IMR-90 (cell line): ENCODE measurements around the gene CCDC61. TPM values are rescaled to one million over a fixed set of nuclear protein-coding genes. Genes with fewer than 3 reads are reported as not detected.

Source experiments
- ATAC-seq: fragments of 200-7000 bp; cut with Tn5 transposase; 2 replicates; pipeline ENCODE4 v1.9.1; 2020; ENCODE audit warnings: low read depth, mild to moderate bottlenecking, moderate library complexity
- BruUV-seq: library from RNA; stranded (reverse); fragments of 400-500 nt; replicated peaks from 2 replicates; lab custom pipeline; 2021; lab: Mats Ljungman, UMichigan
- CTCF ChIA-PET: fragments of 300-600 bp; formaldehyde crosslinking; extraction: SDS; loops from one replicate; lab custom pipeline; 2021; ENCODE audit warnings: antibody characterized with exemption; lab: Yijun Ruan, JAX
- POLR2A ChIA-PET: fragments of 300-600 bp; sonication (Branson Sonifier 250); formaldehyde crosslinking; loops from one replicate; lab custom pipeline; 2022; ENCODE audit warnings: antibody characterized with exemption; ENCODE audit not compliant: unreplicated experiment; lab: Charles Lee
- DNase-seq: peaks from one replicate; pipeline ENCODE4 v3.0.0; 2013
- H2AFZ ChIP-seq: replicated peaks from 2 replicates; pipeline ENCODE3; 2013; ENCODE audit warnings: low read length, mild to moderate bottlenecking; ENCODE audit not compliant: poor library complexity
- H2AK5ac ChIP-seq: 2 replicates; pipeline ENCODE4 v1.6.1; 2013; ENCODE audit warnings: low read depth, low read length, inconsistent platforms
- H2AK9ac ChIP-seq: replicated peaks from 2 replicates; pipeline ENCODE3; 2013; ENCODE audit warnings: mild to moderate bottlenecking, low read depth, low read length, moderate library complexity; ENCODE audit not compliant: poor library complexity
- H2BK120ac ChIP-seq: 2 replicates; pipeline ENCODE4 v1.6.1; 2013; ENCODE audit warnings: low read depth, low read length, inconsistent platforms
- H2BK15ac ChIP-seq: 3 replicates; pipeline ENCODE4 v1.6.1; 2013; ENCODE audit warnings: low read depth, low read length, inconsistent platforms
- H2BK20ac ChIP-seq: 2 replicates; pipeline ENCODE4 v1.6.1; 2013; ENCODE audit warnings: low read depth, mild to moderate bottlenecking, inconsistent platforms, low read length, moderate library complexity
- H2BK5ac ChIP-seq: 2 replicates; pipeline ENCODE4 v1.6.1; 2013; ENCODE audit warnings: mild to moderate bottlenecking, low read depth, low read length, inconsistent platforms; ENCODE audit not compliant: poor library complexity, severe bottlenecking
- H3K14ac ChIP-seq: replicated peaks from 2 replicates; pipeline ENCODE4 v1.6.1; 2013; ENCODE audit warnings: low read depth, low read length, inconsistent platforms
- H3K18ac ChIP-seq: 2 replicates; pipeline ENCODE4 v1.6.1; 2013; ENCODE audit warnings: low read depth, low read length, control low read depth
- H3K23ac ChIP-seq: 2 replicates; pipeline ENCODE4 v1.6.1; 2013; ENCODE audit warnings: low read depth, low read length, inconsistent platforms
- H3K27ac ChIP-seq: 2 replicates; pipeline ENCODE4 v1.5.1; 2013; ENCODE audit warnings: mild to moderate bottlenecking, control low read depth, low read length; ENCODE audit not compliant: insufficient read depth
- H3K27me3 ChIP-seq: 2 replicates; pipeline ENCODE4 v1.6.1; 2013; ENCODE audit warnings: low read length; ENCODE audit not compliant: control insufficient read depth, insufficient read depth
- H3K36me3 ChIP-seq: 2 replicates; pipeline ENCODE4 v1.6.1; 2013; ENCODE audit warnings: low read length, mixed read lengths; ENCODE audit not compliant: control insufficient read depth, insufficient read depth
- H3K4ac ChIP-seq: 2 replicates; pipeline ENCODE4 v1.6.1; 2013; ENCODE audit warnings: low read depth, low read length, inconsistent platforms
- H3K4me1 ChIP-seq: 2 replicates; pipeline ENCODE4 v1.6.1; 2013; ENCODE audit warnings: low read length, mixed read lengths; ENCODE audit not compliant: control insufficient read depth, insufficient read depth
- H3K4me2 ChIP-seq: 2 replicates; pipeline ENCODE4 v1.6.1; 2013; ENCODE audit warnings: low read depth, mild to moderate bottlenecking, control low read depth, low read length, moderate library complexity
- H3K4me3 ChIP-seq: 2 replicates; pipeline ENCODE4 v1.5.1; 2013; ENCODE audit warnings: low read depth, mild to moderate bottlenecking, control low read depth, low read length, moderate library complexity; ENCODE audit not compliant: insufficient read depth
- H3K56ac ChIP-seq: 2 replicates; pipeline ENCODE4 v1.6.1; 2013; ENCODE audit warnings: low read length, inconsistent platforms; ENCODE audit not compliant: insufficient read depth; ENCODE audit errors: extremely low read depth
- H3K79me1 ChIP-seq, 2 experiments: 2 replicates each; pipeline ENCODE4 v1.6.1; 2013; ENCODE audit warnings: low read length in 2 of 2, inconsistent platforms in 1 of 2, low read depth in 1 of 2
- H3K9ac ChIP-seq: 2 replicates; pipeline ENCODE4 v1.6.1; 2013; ENCODE audit warnings: low read depth, low read length, control low read depth
- H3K9me1 ChIP-seq: 2 replicates; pipeline ENCODE4 v1.6.1; 2013; ENCODE audit warnings: low read length, inconsistent platforms; ENCODE audit not compliant: insufficient read depth
- H3K9me3 ChIP-seq: 2 replicates; pipeline ENCODE4 v1.6.1; 2013; ENCODE audit warnings: low read length; ENCODE audit not compliant: control insufficient read depth, insufficient read depth
- H4K20me1 ChIP-seq: 2 replicates; pipeline ENCODE4 v1.6.1; 2013; ENCODE audit warnings: low read length, inconsistent platforms; ENCODE audit not compliant: insufficient read depth
- H4K5ac ChIP-seq: 2 replicates; pipeline ENCODE4 v1.6.1; 2013; ENCODE audit warnings: mild to moderate bottlenecking, low read depth, low read length, control low read depth
- H4K8ac ChIP-seq, 2 experiments: 2 replicates each; pipeline ENCODE4 v1.6.1; 2013; ENCODE audit warnings: low read depth in 2 of 2, low read length in 2 of 2, control low read depth in 1 of 2, inconsistent platforms in 1 of 2
- H4K91ac ChIP-seq: 2 replicates; pipeline ENCODE4 v1.6.1; 2013; ENCODE audit warnings: low read depth, low read length, inconsistent platforms; ENCODE audit not compliant: insufficient read depth
- BHLHE40 ChIP-seq: fragments of 150-350 bp; IDR thresholded peaks from 2 replicates; pipeline ENCODE4 v1.6.1; 2016; ENCODE audit warnings: mild to moderate bottlenecking, low read depth, low read length
- CEBPB ChIP-seq: IDR thresholded peaks from 2 replicates; pipeline ENCODE4 v1.6.1; 2012; ENCODE audit warnings: low read depth, low read length, improper control_type of control experiment
- MAZ ChIP-seq: IDR thresholded peaks from 2 replicates; pipeline ENCODE4 v1.6.1; 2012; ENCODE audit warnings: low read depth, mild to moderate bottlenecking, low read length, improper control_type of control experiment, moderate library complexity, borderline replicate concordance
- MXI1 ChIP-seq: IDR thresholded peaks from 2 replicates; pipeline ENCODE4 v1.6.1; 2012; ENCODE audit warnings: low read depth, mild to moderate bottlenecking, low read length, moderate library complexity, borderline replicate concordance
- NFE2L2 ChIP-seq: fragments of 150-350 bp; IDR thresholded peaks from 2 replicates; pipeline ENCODE4 v1.6.1; 2016; ENCODE audit warnings: low read depth, mild to moderate bottlenecking, low read length
- POLR2A ChIP-seq: IDR thresholded peaks from 2 replicates; pipeline ENCODE4 v1.6.1; 2012; ENCODE audit warnings: mild to moderate bottlenecking, low read depth, low read length
- RCOR1 ChIP-seq: IDR thresholded peaks from 2 replicates; pipeline ENCODE4 v1.6.1; 2012; ENCODE audit warnings: mild to moderate bottlenecking, low read length, improper control_type of control experiment; ENCODE audit not compliant: insufficient replicate concordance
- RFX5 ChIP-seq: IDR thresholded peaks from 2 replicates; pipeline ENCODE4 v1.8.0; 2012; ENCODE audit warnings: low read depth, mild to moderate bottlenecking, low read length, moderate library complexity
- SMC3 ChIP-seq: fragments of 150-350 bp; IDR thresholded peaks from 2 replicates; pipeline ENCODE4 v1.6.1; 2016; ENCODE audit warnings: low read depth, mild to moderate bottlenecking, antibody characterized with exemption, low read length, moderate library complexity
- WGBS, 2 experiments: methylation state at CpG; one replicate each; pipeline versions ENCODE4 v1.1.5 to v1.1.7; 2013; ENCODE audit warnings: missing lambda C conversion rate in 2 of 2; ENCODE audit not compliant: insufficient read length in 1 of 2; ENCODE audit errors: extremely low coverage in 2 of 2; 5-methylcytosine and 5-hydroxymethylcytosine counted together
- dilution Hi-C: fragments of 300-500 bp; cut with HindIII; formaldehyde crosslinking; loops from one replicate; pipeline ENCODE4 v1.14.3; 2018; ENCODE audit warnings: low sequenced_read_pairs; ENCODE audit not compliant: unreplicated experiment
- in situ Hi-C: fragments of 300-500 bp; cut with MboI; formaldehyde crosslinking; loops from 3 replicates; pipeline ENCODE4 v1.14.3; 2019; ENCODE audit warnings: low sequenced_read_pairs, inconsistent platforms, mixed read lengths
- intact Hi-C: fragments of 100-400 bp; cut with micrococcal nuclease; formaldehyde crosslinking; loops from 2 replicates; pipeline ENCODE4 v1.10.0; 2022
- polyA plus RNA-seq, 3 experiments: library from polyadenylated mRNA; depleted of rRNA; stranded (reverse); fragments of >200 nt; gene quantifications; 2 replicates each; pipeline ENCODE4 v1.2.3, GENCODE V29; 2012; ENCODE audit warnings: low replicate concordance in 1 of 3
- total RNA-seq: library from RNA; depleted of rRNA; stranded (reverse); fragments of >200 nt; gene quantifications from 2 replicates; pipeline ENCODE4 v1.2.3, GENCODE V29; 2012
- TF ChIP-seq, protein P1 (sequence below): fragments of 150-350 bp; IDR thresholded peaks from 2 replicates; pipeline ENCODE4 v1.6.1; 2016; ENCODE audit warnings: low read depth, mild to moderate bottlenecking, low read length, moderate library complexity, borderline replicate concordance
- TF ChIP-seq, protein P2 (sequence below): conservative IDR thresholded peaks from 2 replicates; pipeline ENCODE4 v1.5.1; 2012; ENCODE audit warnings: mild to moderate bottlenecking, low read depth, low read length, improper control_type of control experiment

CCDC61 gene
- total and polyA plus RNA-seq, 2 of the 4 experiments (the other 2 are of a cell fraction), result 3.2 to 9.1 TPM

DNA sequence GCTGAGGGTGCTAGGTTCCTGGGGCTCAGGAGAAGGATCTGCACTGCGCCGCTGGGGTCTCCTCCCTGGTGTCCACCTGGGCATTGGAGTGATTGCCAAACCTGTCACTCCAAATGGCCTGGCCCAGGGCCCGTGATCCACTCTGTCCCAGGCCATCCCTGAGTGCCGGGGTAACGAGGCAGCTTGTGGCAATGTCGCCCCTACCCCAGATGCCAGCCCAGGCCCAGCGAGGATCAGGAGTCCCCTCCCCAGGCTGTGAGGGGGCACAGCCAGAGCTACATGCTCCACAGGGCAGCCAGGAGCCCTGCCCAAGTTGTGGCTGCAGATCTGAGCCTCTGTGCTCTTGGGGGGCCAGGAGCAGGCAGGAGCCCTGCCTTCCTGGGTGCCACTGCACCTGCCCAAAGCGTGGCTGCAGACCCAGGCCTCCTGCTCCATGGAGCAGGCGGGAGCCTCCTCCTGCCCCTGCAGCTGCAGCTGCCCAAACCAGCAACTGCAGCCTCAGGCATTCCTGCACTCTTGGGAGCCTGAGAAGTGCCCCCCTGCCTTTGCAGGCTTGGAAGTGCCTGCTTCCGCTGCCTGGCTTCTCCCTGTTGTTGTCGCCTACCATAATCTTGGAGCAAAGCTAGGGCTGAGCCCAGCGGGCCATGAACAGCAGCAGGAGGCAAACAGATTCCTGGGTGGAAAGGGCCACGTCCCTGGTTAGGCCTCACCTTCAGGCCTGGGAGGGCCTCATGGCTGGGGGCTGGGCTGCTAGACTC lies 40.9 kb downstream of the CCDC61 start:
- no peaks in the 10 kb centered on the region for H4K20me1 ChIP-seq
- no peak overlapping the region for H3K27ac ChIP-seq
- ChIA-PET CTCF (interaction anchor here (1.5 kb wide), 1 partner anchor 8 kb away, joined by 5 read pairs; no protein-coding TSS in a partner anchor), POLR2A (no interaction called here)
- no peaks in the 10 kb centered on the region for H3K9me1 ChIP-seq
- no peak overlapping the region for H3K23ac ChIP-seq
- intact Hi-C loops (no loop called here), in situ Hi-C loops (no loop called here), dilution Hi-C loops (no loop called here)
- no peak overlapping the region for H3K56ac ChIP-seq
- no peak overlapping the region for H2BK5ac ChIP-seq
- no TSS peak for BruUV-seq
- DNase-seq (no peak), ATAC-seq (no peak)
- H2AFZ ChIP-seq, result no peak overlapping the region
- no peak overlapping the region for H4K8ac ChIP-seq
- no peak overlapping the region for H3K9ac ChIP-seq
- 56% methylated on average over 6 of the region's 13 CpGs; no CpG with 5 or more reads in 1 of the 2 experiments for WGBS, 2 experiments
- no peak overlapping the region for H2BK15ac ChIP-seq
- no peaks in the 10 kb centered on the region for H3K79me1 ChIP-seq
- no peak overlapping the region for H3K4ac ChIP-seq
- H3K4me2 ChIP-seq, result no peak overlapping the region
- H3K36me3 ChIP-seq, result no peaks in the 10 kb centered on the region
- TF ChIP-seq BHLHE40 (no peak), RCOR1 (no peak), CEBPB (no peak), MAZ (no peak), SMC3 (no peak), NFE2L2 (no peak), MXI1 (no peak), RFX5 (no peak), POLR2A (no peak)
- TF ChIP-seq, protein P1, sequence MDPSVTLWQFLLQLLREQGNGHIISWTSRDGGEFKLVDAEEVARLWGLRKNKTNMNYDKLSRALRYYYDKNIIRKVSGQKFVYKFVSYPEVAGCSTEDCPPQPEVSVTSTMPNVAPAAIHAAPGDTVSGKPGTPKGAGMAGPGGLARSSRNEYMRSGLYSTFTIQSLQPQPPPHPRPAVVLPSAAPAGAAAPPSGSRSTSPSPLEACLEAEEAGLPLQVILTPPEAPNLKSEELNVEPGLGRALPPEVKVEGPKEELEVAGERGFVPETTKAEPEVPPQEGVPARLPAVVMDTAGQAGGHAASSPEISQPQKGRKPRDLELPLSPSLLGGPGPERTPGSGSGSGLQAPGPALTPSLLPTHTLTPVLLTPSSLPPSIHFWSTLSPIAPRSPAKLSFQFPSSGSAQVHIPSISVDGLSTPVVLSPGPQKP, result no peak
- TF ChIP-seq, protein P2, sequence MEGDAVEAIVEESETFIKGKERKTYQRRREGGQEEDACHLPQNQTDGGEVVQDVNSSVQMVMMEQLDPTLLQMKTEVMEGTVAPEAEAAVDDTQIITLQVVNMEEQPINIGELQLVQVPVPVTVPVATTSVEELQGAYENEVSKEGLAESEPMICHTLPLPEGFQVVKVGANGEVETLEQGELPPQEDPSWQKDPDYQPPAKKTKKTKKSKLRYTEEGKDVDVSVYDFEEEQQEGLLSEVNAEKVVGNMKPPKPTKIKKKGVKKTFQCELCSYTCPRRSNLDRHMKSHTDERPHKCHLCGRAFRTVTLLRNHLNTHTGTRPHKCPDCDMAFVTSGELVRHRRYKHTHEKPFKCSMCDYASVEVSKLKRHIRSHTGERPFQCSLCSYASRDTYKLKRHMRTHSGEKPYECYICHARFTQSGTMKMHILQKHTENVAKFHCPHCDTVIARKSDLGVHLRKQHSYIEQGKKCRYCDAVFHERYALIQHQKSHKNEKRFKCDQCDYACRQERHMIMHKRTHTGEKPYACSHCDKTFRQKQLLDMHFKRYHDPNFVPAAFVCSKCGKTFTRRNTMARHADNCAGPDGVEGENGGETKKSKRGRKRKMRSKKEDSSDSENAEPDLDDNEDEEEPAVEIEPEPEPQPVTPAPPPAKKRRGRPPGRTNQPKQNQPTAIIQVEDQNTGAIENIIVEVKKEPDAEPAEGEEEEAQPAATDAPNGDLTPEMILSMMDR, result no peak
- peaks cover 38% of the 10 kb centered on the region for H3K27me3 ChIP-seq
- no peak overlapping the region for H4K5ac ChIP-seq
- H2AK5ac ChIP-seq, result no peak overlapping the region
- no peak overlapping the region for H3K14ac ChIP-seq
- no peak overlapping the region for H4K91ac ChIP-seq
- no peak overlapping the region for H2BK120ac ChIP-seq
- no peak overlapping the region for H2BK20ac ChIP-seq
- H3K18ac ChIP-seq, result no peak overlapping the region
- no peaks in the 10 kb centered on the region for H3K4me1 ChIP-seq
- no peak overlapping the region for H3K4me3 ChIP-seq
- no peaks in the 10 kb centered on the region for H3K9me3 ChIP-seq
- no peak overlapping the region for H2AK9ac ChIP-seq
